ENCODE results near the gene OR1J4.
"Not testable (repeated sequence)": the region's sequence is repeated elsewhere in the genome, so short reads cannot be mapped to it uniquely, and the experiment has no call there.

OR1J4 gene

GRCh38 chr9:122518841-122519240 lies at the start of gene OR1J4:
OR1J4 (plus strand) TSS chr9:122519141; CDS start chr9:122519141, 0 bp downstream.
- DNase-seq, result no peak

GRCh38 chr9:122474561-122474960 lies 44.4 kb upstream of the OR1J4 start:
- no peak for DNase-seq

- no peak for DNase-seq
These were observed 43.2 kb upstream of the OR1J4 start for GRCh38 chr9:122475717-122476116.

GRCh38 chr9:122477346-122477745 lies 41.6 kb upstream of the OR1J4 start:
- DNase-seq, result no peak

- no peak for DNase-seq
These were observed 41.1 kb upstream of the OR1J4 start, which contains the start of gene OR1J1 for GRCh38 chr9:122477826-122478225. OR1J1 (minus strand) TSS chr9:122477926; CDS start chr9:122477926, 0 bp downstream.

GRCh38 chr9:122479062-122479461 lies 39.9 kb upstream of the OR1J4 start:
- no peak for DNase-seq

- peak; percentile 18 for DNase-seq
These were observed 20.1 kb upstream of the OR1J4 start for GRCh38 chr9:122498883-122499288.

GRCh38 chr9:122506964-122507363 lies 12.0 kb upstream of the OR1J4 start:
- DNase-seq, result no peak

GRCh38 chr9:122510502-122510901 lies 8.4 kb upstream of the OR1J4 start, which contains the start of gene OR1J2:
OR1J2 (plus strand) TSS chr9:122510802; CDS start chr9:122510802, 0 bp downstream.
- DNase-seq, result no peak

GRCh38 chr9:122518226-122518625 lies 715 bp upstream of the OR1J4 start:
- DNase-seq, result no peak

- no peak for DNase-seq
These were observed 435 bp downstream of the OR1J4 start for GRCh38 chr9:122519376-122519775.

GRCh38 chr9:122526602-122527001 lies 7.7 kb downstream of the OR1J4 start:
- no peak for DNase-seq

GRCh38 chr9:122527193-122527592 lies 8.3 kb downstream of the OR1J4 start, which contains the start of gene OR1N1:
OR1N1 (minus strand) TSS chr9:122527293; CDS start chr9:122527293, 0 bp downstream.
- no peak for DNase-seq

GRCh38 chr9:122531157-122531556 lies 12.2 kb downstream of the OR1J4 start:
- DNase-seq, result not testable (repeated sequence)

- no peak for DNase-seq
These were observed 17.2 kb downstream of the OR1J4 start for GRCh38 chr9:122536134-122536533.

GRCh38 chr9:122537066-122537465 lies 18.1 kb downstream of the OR1J4 start:
- not testable (repeated sequence) for DNase-seq

GRCh38 chr9:122538757-122539156 lies 19.8 kb downstream of the OR1J4 start:
- DNase-seq, result no peak

- DNase-seq, result no peak
These were observed 27.3 kb downstream of the OR1J4 start for GRCh38 chr9:122546196-122546595.

- no peak for DNase-seq
These were observed 32.4 kb downstream of the OR1J4 start for GRCh38 chr9:122551371-122551770.

GRCh38 chr9:122552812-122553211 lies 33.9 kb downstream of the OR1J4 start, which contains the start of gene OR1N2:
OR1N2 (plus strand) TSS chr9:122553112; CDS start chr9:122553212, 100 bp downstream.
- DNase-seq, result no peak

GRCh38 chr9:122561446-122561845 lies 42.5 kb downstream of the OR1J4 start:
- DNase-seq, result no peak

- no peak for DNase-seq
These were observed 43.3 kb downstream of the OR1J4 start for GRCh38 chr9:122562134-122562760.

- DNase-seq, result no peak
These were observed 49.0 kb downstream of the OR1J4 start for GRCh38 chr9:122567901-122568300.

Measured in activated T-cell treated with anti-CD3 and anti-CD28 coated beads, Interleukin-2, amount 50 U/mL, for 1 hour (primary cell).